Measurements from ENCODE around the gene ODAD3. TPM values are rescaled to one million over a fixed set of nuclear protein-coding genes. Genes with fewer than 3 reads are reported as not detected.

The ODAD3 gene
- total and polyA plus RNA-seq, 2 experiments from 2014 or later, result 1.3 to 1.9 TPM

- Histone ChIP-seq H3K4me1 (ENCODE audit: insufficient read depth) (peaks cover 11% of the 10 kb centered on the region), H3K27ac (no peak overlapping the region), H3K9me2 (replicated peaks; ENCODE audit: insufficient read depth) (no peaks in the 10 kb centered on the region), H2AFZ (no peak overlapping the region), H3K4me3 (no peak overlapping the region), H3K79me2 (peaks cover 4% of the 10 kb centered on the region), H4K20me1 (ENCODE audit: insufficient read depth, poor library complexity, severe bottlenecking) (no peaks in the 10 kb centered on the region), H3K9me3 (ENCODE audit: low read depth) (no peaks in the 10 kb centered on the region), H3K36me3 (replicated peaks; ENCODE audit: insufficient read depth, low read depth) (no peaks in the 10 kb centered on the region), H3K4me2 (peak overlapping the region; percentile 82), H3K27me3 (no peaks in the 10 kb centered on the region)
- no peak for DNase-seq (ENCODE audit: low spot score)
- 80% methylated on average over 5 of the region's 5 CpGs for WGBS (ENCODE audit: low lambda C conversion rate, missing lambda C conversion rate)
- TF ChIP-seq EZH2 (IDR thresholded peaks at IDR 0.05; ENCODE audit: borderline replicate concordance) (no peak), CTCF (IDR thresholded peaks at IDR 0.05; ENCODE audit: poor library complexity) (no peak), EZH2phosphoT487 (IDR thresholded peaks at IDR 0.05; ENCODE audit: low read depth, severe bottlenecking, unreplicated experiment) (no peak)
These were observed 50.2 kb downstream of the ODAD3 start for GRCh38 chr19:11384778-11385129.

- 3% methylated on average over 9 of the region's 9 CpGs for WGBS (ENCODE audit: low lambda C conversion rate, missing lambda C conversion rate)
- peaks cover 11% of the 10 kb centered on the region for H3K4me1 ChIP-seq (ENCODE audit: insufficient read depth)
- no peaks in the 10 kb centered on the region for H3K36me3 ChIP-seq (replicated peaks; ENCODE audit: insufficient read depth, low read depth)
- H3K27ac ChIP-seq, result peak overlapping the region; percentile 70
- H2AFZ ChIP-seq, result peak overlapping the region; percentile 4
- peaks cover 4% of the 10 kb centered on the region for H3K79me2 ChIP-seq
- H3K27me3 ChIP-seq, result no peaks in the 10 kb centered on the region
- no peaks in the 10 kb centered on the region for H3K9me2 ChIP-seq (replicated peaks; ENCODE audit: insufficient read depth)
- peak overlapping the region; percentile 44 for H3K4me3 ChIP-seq
- no peak for DNase-seq (ENCODE audit: low spot score)
- H3K9me3 ChIP-seq (ENCODE audit: low read depth), result no peaks in the 10 kb centered on the region
- no peaks in the 10 kb centered on the region for H4K20me1 ChIP-seq (ENCODE audit: insufficient read depth, poor library complexity, severe bottlenecking)
- H3K4me2 ChIP-seq, result peak overlapping the region; percentile 82
- TF ChIP-seq EZH2phosphoT487 (IDR thresholded peaks at IDR 0.05; ENCODE audit: low read depth, severe bottlenecking, unreplicated experiment), result no peak
- TF ChIP-seq CTCF (IDR thresholded peaks at IDR 0.05; ENCODE audit: poor library complexity), result no peak
- TF ChIP-seq EZH2 (IDR thresholded peaks at IDR 0.05; ENCODE audit: borderline replicate concordance), result no peak
These were observed 51.2 kb downstream of the ODAD3 start for GRCh38 chr19:11383706-11384048.

- Histone ChIP-seq H3K27me3 (no peaks in the 10 kb centered on the region), H2AFZ (peak overlapping the region; percentile 4), H3K4me2 (peak overlapping the region; percentile 82), H3K36me3 (replicated peaks; ENCODE audit: insufficient read depth, low read depth) (no peaks in the 10 kb centered on the region), H3K4me1 (ENCODE audit: insufficient read depth) (peaks cover 11% of the 10 kb centered on the region), H3K79me2 (peaks cover 4% of the 10 kb centered on the region), H3K9me3 (ENCODE audit: low read depth) (no peaks in the 10 kb centered on the region), H3K4me3 (peak overlapping the region; percentile 44), H3K27ac (peak overlapping the region; percentile 70), H4K20me1 (ENCODE audit: insufficient read depth, poor library complexity, severe bottlenecking) (no peaks in the 10 kb centered on the region), H3K9me2 (replicated peaks; ENCODE audit: insufficient read depth) (no peaks in the 10 kb centered on the region)
- TF ChIP-seq EZH2phosphoT487 (IDR thresholded peaks at IDR 0.05; ENCODE audit: low read depth, severe bottlenecking, unreplicated experiment), result no peak
- TF ChIP-seq EZH2 (IDR thresholded peaks at IDR 0.05; ENCODE audit: borderline replicate concordance), result peak; percentile 27
- peak; percentile 71 for TF ChIP-seq CTCF (IDR thresholded peaks at IDR 0.05; ENCODE audit: poor library complexity)
- 1% methylated on average over 54 of the region's 65 CpGs for WGBS (ENCODE audit: low lambda C conversion rate, missing lambda C conversion rate)
- peak; percentile 81 for DNase-seq (ENCODE audit: low spot score)
These were observed 51.8 kb downstream of the ODAD3 start for GRCh38 chr19:11382898-11383705.

All from hepatocyte (in vitro differentiated cells).